GM12864 (cell line): Measurements from ENCODE around the gene PHRF1.

Experiments used
- DNase-seq: peaks from one replicate; pipeline ENCODE4 v3.0.0-alpha.2; 2011; ENCODE audit warnings: low read depth
- H3K4me3 ChIP-seq: 2 replicates; pipeline ENCODE4 v1.5.1; 2011; ENCODE audit warnings: mild to moderate bottlenecking, low read depth, low read length, control low read depth
- CTCF ChIP-seq: IDR thresholded peaks from 2 replicates; pipeline ENCODE4 v1.5.1; 2011; ENCODE audit warnings: low read depth, mild to moderate bottlenecking, moderate library complexity, low read length, control low read depth, inconsistent platforms; ENCODE audit errors: missing control alignments

The PHRF1 gene

GRCh38 chr11:618856-619627 lies 42.8 kb downstream of the PHRF1 start:
- no peak overlapping the region for H3K4me3 ChIP-seq
- no peak for DNase-seq
- no peak for TF ChIP-seq CTCF

- H3K4me3 ChIP-seq = no peak overlapping the region
- no peak for TF ChIP-seq CTCF
- DNase-seq = no peak
Observed at GRCh38 chr11:619628-620050, 43.4 kb downstream of the PHRF1 start.

GRCh38 chr11:620201-620600 lies 43.9 kb downstream of the PHRF1 start:
- no peak for DNase-seq
- H3K4me3 ChIP-seq = no peak overlapping the region
- TF ChIP-seq CTCF = no peak

GRCh38 chr11:620935-621814 lies 44.9 kb downstream of the PHRF1 start:
- no peak for DNase-seq
- no peak for TF ChIP-seq CTCF
- H3K4me3 ChIP-seq = no peak overlapping the region

- no peak for DNase-seq
Observed at GRCh38 chr11:621838-622237, 45.6 kb downstream of the PHRF1 start.

GRCh38 chr11:623349-623869 lies 47.1 kb downstream of the PHRF1 start:
- no peak for DNase-seq
- H3K4me3 ChIP-seq = no peak overlapping the region
- TF ChIP-seq CTCF = no peak

More at GRCh38 chr11:621838-622237, 45.6 kb downstream of the PHRF1 start:
- no peak for TF ChIP-seq CTCF
- H3K4me3 ChIP-seq = no peak overlapping the region
